Right cardiac atrium (tissue), 5 donors: ENCODE measurements around the gene ZHX3. TPM values are rescaled to one million over a fixed set of nuclear protein-coding genes. Genes with fewer than 3 reads are reported as not detected.

Experiments
- ATAC-seq, 2 donors: fragments of 200-7000 bp; cut with Tn5 transposase; one replicate each; pipeline versions ENCODE4 v1.8.0 to v1.9.1; 2020; ENCODE audit warnings: moderate library complexity in 2 of 2, mild to moderate bottlenecking in 1 of 2
- DNase-seq, 3 donors: peaks; one replicate each; pipeline ENCODE4 v3.0.0-alpha.2; 2020
- H3K27ac ChIP-seq: one replicate; pipeline ENCODE4 v1.5.1; 2013; ENCODE audit warnings: mild to moderate bottlenecking, low read length, control low read depth, moderate library complexity
- H3K27me3 ChIP-seq: one replicate; pipeline ENCODE4 v1.6.1; 2013; ENCODE audit not compliant: control insufficient read depth, insufficient read depth
- H3K4me1 ChIP-seq: one replicate; pipeline ENCODE4 v1.6.1; 2013; ENCODE audit warnings: low read length; ENCODE audit not compliant: control insufficient read depth, insufficient read depth
- H3K4me3 ChIP-seq: one replicate; pipeline ENCODE4 v1.5.1; 2013; ENCODE audit warnings: low read length, control low read depth
- H3K9me3 ChIP-seq: one replicate; pipeline ENCODE4 v1.6.1; 2013; ENCODE audit warnings: low read length; ENCODE audit not compliant: control insufficient read depth
- WGBS: extraction: QIAGEN DNeasy Blood & Tissue Kit; methylation state at CpG from one replicate; pipeline ENCODE4 v1.1.7; 2013; 5-methylcytosine and 5-hydroxymethylcytosine counted together
- intact Hi-C, 4 donors: fragments of 100-400 bp; cut with DNase I; formaldehyde crosslinking; loops; one replicate each; pipeline versions ENCODE4 v1.11.0 to v1.14.0; 2022 to 2023
- polyA plus RNA-seq: library from polyadenylated mRNA; stranded (reverse); fragments of 200-250 nt; gene quantifications from one replicate; pipeline ENCODE4 v1.2.3, GENCODE V29; 2013
- total RNA-seq, 4 donors: library from RNA; stranded (reverse); fragmentation: NEBNext Ultra II Directional; extraction: Animal tissue kit (Norgen Biotek cat#: 25700); gene quantifications; one replicate each; pipeline ENCODE4 v1.2.1, GENCODE V29; 2021
- donor health status: healthy with polysubstance abuse.
- donor health status: DM: no; HTN: yes; CAD: no.
- donor health status: DM: no; HTN: no; CAD: no.
- donor health status: DM: no; HTN: yes; CAD: no; lungs with severe emphysema.
- donor health status: DM: yes; HTN: yes; CAD: no.

Gene ZHX3
- total and polyA plus RNA-seq, 5 donors = 11.6 to 39.7 (median 33.4) TPM

DNA sequence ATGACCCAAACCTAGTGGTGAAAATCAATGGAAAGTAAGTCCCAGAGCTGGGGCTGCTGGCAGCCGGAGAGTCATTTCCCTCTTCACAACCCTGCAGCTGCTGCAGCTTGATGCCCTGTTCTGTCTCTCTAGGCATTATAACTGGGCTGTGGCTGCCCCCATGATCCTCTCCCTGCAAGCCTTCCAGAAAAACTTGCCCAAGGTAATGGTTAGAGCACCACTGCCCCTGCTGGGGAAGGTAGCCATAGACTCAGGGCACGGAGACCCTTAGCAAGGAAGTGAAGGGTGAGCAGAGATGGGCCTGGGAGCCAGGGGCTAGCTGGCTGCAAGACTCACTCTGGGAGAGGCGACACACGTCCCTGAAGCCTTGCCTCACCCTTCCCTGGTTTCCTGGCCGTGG is 35.1 kb upstream of the ZHX3 start:
- ATAC-seq (no peak), DNase-seq (peak in 2 of 3 donors; percentile 13 to 17)
- H3K9me3 ChIP-seq = no peaks in the 10 kb centered on the region
- no peaks in the 10 kb centered on the region for H3K27me3 ChIP-seq
- H3K27ac ChIP-seq = no peak overlapping the region
- no peak overlapping the region for H3K4me3 ChIP-seq
- 82% methylated on average over 5 of the region's 5 CpGs for WGBS
- intact Hi-C loops = no loop called here
- no peaks in the 10 kb centered on the region for H3K4me1 ChIP-seq

DNA sequence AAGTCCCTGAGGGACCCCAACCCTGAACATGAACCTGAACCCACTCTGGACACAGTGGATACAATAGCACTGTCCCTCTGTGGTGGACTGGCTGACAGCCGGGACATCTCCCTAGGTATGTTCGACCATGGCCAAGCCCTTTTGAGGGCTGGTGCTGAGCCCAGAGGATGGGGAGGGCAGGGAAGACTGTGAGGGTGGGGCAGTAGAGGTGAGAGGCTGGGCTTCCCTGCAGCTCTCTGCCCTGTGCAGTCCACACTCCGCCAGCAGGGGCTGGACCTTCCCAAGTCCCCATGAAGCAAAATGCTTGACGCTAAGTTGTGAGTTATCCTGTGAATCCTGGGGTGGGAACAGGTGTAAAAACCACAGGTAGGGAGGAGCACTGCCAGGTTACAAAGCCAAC is 34.6 kb upstream of the ZHX3 start:
- Histone ChIP-seq H3K4me3 (no peak overlapping the region), H3K27me3 (no peaks in the 10 kb centered on the region), H3K27ac (no peak overlapping the region), H3K9me3 (no peaks in the 10 kb centered on the region), H3K4me1 (no peaks in the 10 kb centered on the region)
- ATAC-seq = no peak
- WGBS = 83% methylated on average over 4 of the region's 4 CpGs
- intact Hi-C loops = no loop called here
- DNase-seq = peak in 2 of 3 donors; percentile 37 to 42

DNA sequence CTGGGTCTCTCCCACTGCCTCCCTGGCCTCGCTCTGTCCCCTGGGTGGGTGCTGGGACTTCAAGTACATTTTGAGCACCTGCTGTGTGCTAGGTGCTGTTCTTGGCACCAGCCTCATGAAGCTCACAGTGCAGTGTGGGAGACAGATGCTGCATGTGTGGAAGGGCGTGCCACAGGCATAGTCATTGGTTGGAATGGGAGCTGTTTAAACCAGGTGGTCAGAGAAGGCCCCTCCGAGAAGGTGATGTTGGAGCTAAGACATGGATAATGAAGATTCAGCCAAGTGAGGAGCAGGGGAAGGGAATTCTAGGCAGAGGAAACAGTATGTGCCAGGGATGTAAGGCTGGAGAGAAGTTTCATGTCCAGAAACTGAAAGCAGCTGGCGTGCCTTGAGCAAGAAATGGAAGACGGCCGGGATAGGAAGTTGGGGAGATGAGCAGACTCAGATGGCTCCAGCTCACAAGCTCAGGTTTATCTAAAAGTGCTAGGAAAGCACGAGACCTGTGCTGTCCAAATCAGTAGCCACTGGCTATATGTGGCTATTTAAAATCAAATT is 33.0 kb upstream of the ZHX3 start:
- H3K27ac ChIP-seq = no peak overlapping the region
- peak in 2 of 3 donors; percentile 2 to 43 for DNase-seq
- H3K27me3 ChIP-seq = no peaks in the 10 kb centered on the region
- 84% methylated on average over 7 of the region's 7 CpGs for WGBS
- intact Hi-C loops = no loop called here
- ATAC-seq = no peak
- no peak overlapping the region for H3K4me3 ChIP-seq
- H3K9me3 ChIP-seq = no peaks in the 10 kb centered on the region
- H3K4me1 ChIP-seq = no peaks in the 10 kb centered on the region

DNA sequence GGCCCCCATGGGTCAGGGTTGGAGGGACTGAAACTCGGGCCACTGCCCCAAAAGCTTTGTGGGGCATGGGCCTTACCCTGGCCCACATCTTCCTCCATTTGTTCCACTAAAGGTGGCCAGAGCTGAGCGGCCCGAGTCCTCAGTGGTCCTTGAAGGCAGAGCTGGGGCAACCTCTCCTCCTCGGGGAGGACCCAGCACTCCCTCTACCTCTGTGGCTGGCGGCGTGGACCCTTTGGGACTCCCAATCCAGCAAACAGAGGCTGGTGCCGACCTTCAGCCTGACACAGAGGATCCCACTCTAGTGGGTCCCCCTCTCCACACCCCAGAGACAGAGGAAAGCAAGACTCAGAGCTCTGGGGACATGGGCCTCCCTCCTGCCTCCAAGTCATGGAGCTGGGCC is 32.4 kb upstream of the ZHX3 start:
- WGBS = 90% methylated on average over 7 of the region's 7 CpGs

DNA sequence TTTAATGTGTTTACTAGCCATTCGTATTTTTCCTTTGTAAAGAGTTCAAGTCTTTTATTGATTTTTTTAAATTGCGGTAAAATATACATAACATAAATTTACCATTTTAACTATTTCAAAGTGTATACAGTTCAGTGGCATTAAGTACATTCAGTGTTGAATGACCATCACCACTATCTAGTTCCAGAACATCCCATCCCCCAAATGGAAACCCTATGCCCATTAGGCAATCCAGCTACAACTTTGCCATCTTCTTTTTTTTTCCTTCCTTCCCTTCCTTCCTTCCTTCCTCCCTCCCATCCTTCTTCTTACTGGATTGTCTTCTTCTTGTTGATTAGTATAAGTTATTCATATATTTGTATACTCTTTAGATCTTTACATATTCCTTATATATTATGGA is 31.7 kb upstream of the ZHX3 start:
- DNase-seq = no peak
- WGBS = 89% methylated on average over 2 of the region's 2 CpGs
- Histone ChIP-seq H3K4me3 (no peak overlapping the region), H3K27ac (no peak overlapping the region), H3K27me3 (no peaks in the 10 kb centered on the region), H3K9me3 (no peaks in the 10 kb centered on the region), H3K4me1 (no peaks in the 10 kb centered on the region)
- intact Hi-C loops = loop anchor here in 2 of 4 donors (10.0 kb wide), 3 partner anchors 66 to 384 kb away; partner anchors contain the start of gene PLCG1 (in 1 of the 2)
- ATAC-seq = no peak

More for the DNA sequence above, 32.4 kb upstream of the ZHX3 start:
- no peaks in the 10 kb centered on the region for H3K9me3 ChIP-seq
- H3K4me1 ChIP-seq = no peaks in the 10 kb centered on the region
- no peaks in the 10 kb centered on the region for H3K27me3 ChIP-seq
- H3K27ac ChIP-seq = no peak overlapping the region
- no peak overlapping the region for H3K4me3 ChIP-seq
- ATAC-seq = no peak
- intact Hi-C loops = loop anchor here in 2 of 4 donors (10.0 kb wide), 3 partner anchors 65 to 385 kb away; partner anchors contain the start of gene PLCG1 (in 1 of the 2)
- DNase-seq = no peak

DNA sequence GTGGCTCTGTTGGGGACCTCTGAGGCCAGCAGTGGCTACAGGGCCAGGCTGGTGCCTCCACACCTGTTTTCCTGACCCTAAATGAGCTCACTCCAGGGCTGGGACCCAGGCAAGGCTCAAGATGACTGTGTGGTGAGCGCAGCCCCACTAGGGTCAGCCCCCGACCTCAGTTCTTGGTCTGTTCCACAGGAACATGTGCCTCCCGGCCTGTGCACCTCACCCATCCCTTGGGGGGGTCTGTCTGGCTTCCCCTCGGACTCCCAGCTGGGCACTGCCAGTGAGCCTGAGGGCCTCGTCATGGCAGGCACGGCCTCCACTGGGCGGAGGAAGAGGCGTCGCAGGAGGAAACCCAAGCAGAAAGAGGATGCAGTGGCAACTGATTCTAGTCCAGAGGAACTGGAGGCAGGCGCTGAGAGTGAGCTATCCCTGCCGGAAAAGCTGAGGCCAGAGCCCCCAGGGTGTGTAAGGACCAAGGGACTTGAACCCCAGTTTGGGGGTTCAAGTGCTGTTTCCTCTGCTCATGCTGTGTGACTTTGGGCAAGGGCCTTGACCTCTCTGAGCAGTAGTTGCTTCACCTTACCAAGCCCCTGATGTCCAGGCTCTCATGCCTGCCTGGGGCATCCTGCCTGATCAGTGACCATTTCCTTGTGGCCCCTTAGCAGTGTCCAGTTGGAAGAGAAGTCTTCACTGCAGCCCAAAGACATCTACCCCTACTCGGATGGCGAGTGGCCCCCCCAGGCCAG is 31.1 kb upstream of the ZHX3 start:
- 92% methylated on average over 13 of the region's 13 CpGs for WGBS
- H3K9me3 ChIP-seq = no peaks in the 10 kb centered on the region
- DNase-seq = peak in 1 of 3 donors; percentile 39
- intact Hi-C loops = loop anchor here in 2 of 4 donors (10.0 kb wide), 3 partner anchors 66 to 384 kb away; partner anchors contain the start of gene PLCG1 (in 1 of the 2)
- H3K27me3 ChIP-seq = no peaks in the 10 kb centered on the region
- H3K4me1 ChIP-seq = no peaks in the 10 kb centered on the region
- no peak overlapping the region for H3K4me3 ChIP-seq
- no peak for ATAC-seq
- no peak overlapping the region for H3K27ac ChIP-seq

DNA sequence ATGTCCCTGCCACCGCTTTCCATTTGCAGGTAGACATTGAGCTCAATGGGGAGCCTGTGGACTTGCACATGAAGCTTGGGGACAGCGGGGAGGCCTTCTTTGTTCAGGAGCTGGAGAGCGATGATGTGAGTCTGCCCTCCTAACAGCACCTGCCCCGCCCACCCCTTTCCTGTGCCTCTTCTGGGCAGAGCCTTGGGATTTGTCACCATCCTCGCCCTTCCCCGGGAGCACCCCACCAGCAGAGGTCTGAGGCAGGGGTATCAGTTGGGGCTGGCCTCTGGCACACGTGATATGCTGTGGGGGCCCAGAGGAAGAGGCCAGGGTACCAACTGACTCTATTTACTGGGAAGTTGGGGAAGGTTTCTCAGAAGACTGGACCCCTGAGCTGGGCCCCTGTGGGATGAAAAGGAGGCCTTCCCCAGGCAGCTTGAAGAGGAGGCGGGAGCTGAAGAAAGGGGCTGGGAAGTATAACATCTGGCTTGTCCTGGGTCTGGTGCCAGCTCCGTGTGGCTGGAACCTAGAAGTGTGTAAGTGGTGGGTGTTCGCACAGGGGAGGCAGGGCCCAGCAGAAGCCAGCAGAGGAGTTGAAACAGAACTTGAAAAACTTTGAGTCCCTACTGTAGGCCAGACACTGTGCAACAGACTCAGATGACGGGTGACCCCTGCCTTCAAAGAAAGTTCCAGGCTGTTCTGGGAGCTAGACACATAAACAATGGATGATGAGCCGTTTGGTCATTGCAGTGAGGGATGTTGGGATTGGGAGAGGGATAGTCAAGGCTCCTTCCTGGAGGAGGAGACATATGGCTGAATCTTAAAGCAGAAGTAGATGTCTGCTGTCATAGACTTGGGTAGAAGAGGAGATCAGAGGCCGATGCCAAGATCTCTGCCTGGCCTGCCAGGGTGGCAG is 30.2 kb upstream of the ZHX3 start:
- DNase-seq (peak in 2 of 3 donors; percentile 75 to 77), ATAC-seq (peak; percentile 9 to 21)
- Histone ChIP-seq H3K9me3 (no peaks in the 10 kb centered on the region), H3K27ac (no peak overlapping the region), H3K27me3 (no peaks in the 10 kb centered on the region), H3K4me1 (no peaks in the 10 kb centered on the region), H3K4me3 (no peak overlapping the region)
- intact Hi-C loops = loop anchor here in 2 of 4 donors (10.0 kb wide), 3 partner anchors 67 to 383 kb away; partner anchors contain the start of gene PLCG1 (in 1 of the 2)
- WGBS = 80% methylated on average over 13 of the region's 13 CpGs

DNA sequence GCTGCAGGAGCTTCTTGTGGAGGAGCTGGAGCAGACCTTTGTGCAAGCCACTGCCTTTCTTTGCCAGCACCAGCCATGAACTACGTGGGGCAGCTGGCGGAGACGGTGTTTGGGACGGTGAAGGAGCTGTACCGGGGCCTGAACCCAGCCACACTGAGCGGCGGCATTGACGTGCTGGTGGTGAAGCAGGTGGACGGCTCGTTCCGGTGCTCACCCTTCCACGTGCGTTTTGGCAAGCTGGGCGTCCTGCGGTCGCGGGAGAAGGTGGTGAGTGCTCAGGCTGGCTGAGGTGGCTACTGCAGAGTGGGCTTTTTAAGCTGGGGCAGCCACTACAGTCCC is 28.2 kb upstream of the ZHX3 start:
- 92% methylated on average over 17 of the region's 17 CpGs for WGBS
- H3K4me1 ChIP-seq = no peaks in the 10 kb centered on the region
- no peaks in the 10 kb centered on the region for H3K27me3 ChIP-seq
- ATAC-seq (no peak), DNase-seq (peak in 2 of 3 donors; percentile 9 to 55)
- H3K9me3 ChIP-seq = no peaks in the 10 kb centered on the region
- intact Hi-C loops = loop anchor here in 2 of 4 donors (10.0 kb wide), 3 partner anchors 69 to 381 kb away; partner anchors contain the start of gene PLCG1 (in 1 of the 2)
- H3K27ac ChIP-seq = no peak overlapping the region
- H3K4me3 ChIP-seq = no peak overlapping the region

DNA sequence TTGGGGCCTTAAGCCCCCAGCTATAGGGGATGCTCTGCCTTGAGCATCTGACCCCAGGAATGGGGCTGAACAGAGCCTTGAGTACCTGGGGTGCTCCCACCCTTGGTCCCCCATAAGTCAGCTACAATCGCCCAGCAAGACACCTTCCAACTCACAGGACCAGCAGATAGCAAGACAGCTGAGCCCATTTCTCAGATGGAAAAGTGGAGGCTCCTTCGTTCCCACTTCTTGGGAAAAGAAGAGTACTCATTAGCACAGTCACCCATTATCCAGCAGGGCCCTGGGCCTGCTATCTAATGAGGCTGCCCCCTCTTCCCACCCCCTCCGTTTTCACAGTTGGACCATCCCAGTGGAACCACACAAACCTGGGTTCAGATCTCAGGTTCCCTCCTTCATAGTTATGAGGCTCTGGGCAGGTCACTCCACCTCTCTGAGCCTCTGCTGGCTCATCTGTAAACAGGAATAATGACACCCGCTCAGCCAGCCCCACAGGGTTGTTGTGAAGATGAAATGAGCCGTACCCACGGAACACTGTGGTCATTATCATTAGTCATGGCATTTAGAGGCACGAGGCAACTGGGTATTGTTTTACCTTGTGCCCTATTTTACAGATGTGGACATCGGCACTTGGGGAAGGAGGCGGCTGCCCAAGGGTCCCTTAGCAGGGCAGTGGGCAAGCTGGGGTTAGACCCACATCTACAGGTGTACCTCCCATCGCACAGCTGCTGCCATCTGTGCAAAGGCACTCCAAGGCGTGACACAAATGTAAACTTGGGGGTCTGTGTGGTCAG is 27.6 kb upstream of the ZHX3 start:
- intact Hi-C loops = loop anchor here in 3 of 4 donors (5.0 to 10.0 kb wide), 6 partner anchors 67 to 380 kb away; partner anchors contain the start of gene PLCG1 (in 2 of the 3)

DNA sequence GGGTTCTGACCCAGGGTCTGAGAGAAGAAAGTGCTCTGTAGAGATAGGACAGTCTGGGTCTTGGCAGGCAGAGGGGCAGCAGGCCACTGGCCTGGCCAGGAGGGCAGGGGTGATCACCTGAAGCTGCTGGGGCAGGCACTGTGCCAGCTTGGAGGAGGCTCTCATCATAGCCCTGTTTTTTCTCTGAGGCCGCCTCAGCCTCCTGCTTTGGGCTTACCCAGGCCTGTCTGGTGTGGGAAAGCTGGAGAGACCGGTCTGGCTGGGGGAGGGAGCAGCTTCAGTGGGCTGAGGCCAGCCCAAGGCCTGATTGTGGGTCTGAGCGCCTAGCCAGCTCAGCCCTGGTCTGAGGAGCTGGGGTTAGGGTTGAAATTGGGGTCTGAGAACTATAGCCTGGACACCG is 26.9 kb upstream of the ZHX3 start:
- H3K4me3 ChIP-seq = no peak overlapping the region
- DNase-seq (peak in 2 of 3 donors; percentile 6 to 41), ATAC-seq (no peak)
- no peaks in the 10 kb centered on the region for H3K27me3 ChIP-seq
- intact Hi-C loops = loop anchor here in 3 of 4 donors (5.0 to 10.0 kb wide), 6 partner anchors 68 to 380 kb away; partner anchors contain the start of gene PLCG1 (in 2 of the 3)
- no peaks in the 10 kb centered on the region for H3K9me3 ChIP-seq
- no peak overlapping the region for H3K27ac ChIP-seq
- H3K4me1 ChIP-seq = no peaks in the 10 kb centered on the region
- WGBS = 94% methylated on average over 4 of the region's 4 CpGs

More for the DNA sequence above, 27.6 kb upstream of the ZHX3 start:
- Histone ChIP-seq H3K4me3 (no peak overlapping the region), H3K27me3 (no peaks in the 10 kb centered on the region), H3K27ac (no peak overlapping the region), H3K4me1 (no peaks in the 10 kb centered on the region), H3K9me3 (no peaks in the 10 kb centered on the region)
- no peak for ATAC-seq
- 92% methylated on average over 11 of the region's 11 CpGs for WGBS
- peak in 2 of 3 donors; percentile 7 to 19 for DNase-seq
